ENCODE results near the gene NMUR2.

The NMUR2 gene, protein sequence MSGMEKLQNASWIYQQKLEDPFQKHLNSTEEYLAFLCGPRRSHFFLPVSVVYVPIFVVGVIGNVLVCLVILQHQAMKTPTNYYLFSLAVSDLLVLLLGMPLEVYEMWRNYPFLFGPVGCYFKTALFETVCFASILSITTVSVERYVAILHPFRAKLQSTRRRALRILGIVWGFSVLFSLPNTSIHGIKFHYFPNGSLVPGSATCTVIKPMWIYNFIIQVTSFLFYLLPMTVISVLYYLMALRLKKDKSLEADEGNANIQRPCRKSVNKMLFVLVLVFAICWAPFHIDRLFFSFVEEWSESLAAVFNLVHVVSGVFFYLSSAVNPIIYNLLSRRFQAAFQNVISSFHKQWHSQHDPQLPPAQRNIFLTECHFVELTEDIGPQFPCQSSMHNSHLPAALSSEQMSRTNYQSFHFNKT

DNA sequence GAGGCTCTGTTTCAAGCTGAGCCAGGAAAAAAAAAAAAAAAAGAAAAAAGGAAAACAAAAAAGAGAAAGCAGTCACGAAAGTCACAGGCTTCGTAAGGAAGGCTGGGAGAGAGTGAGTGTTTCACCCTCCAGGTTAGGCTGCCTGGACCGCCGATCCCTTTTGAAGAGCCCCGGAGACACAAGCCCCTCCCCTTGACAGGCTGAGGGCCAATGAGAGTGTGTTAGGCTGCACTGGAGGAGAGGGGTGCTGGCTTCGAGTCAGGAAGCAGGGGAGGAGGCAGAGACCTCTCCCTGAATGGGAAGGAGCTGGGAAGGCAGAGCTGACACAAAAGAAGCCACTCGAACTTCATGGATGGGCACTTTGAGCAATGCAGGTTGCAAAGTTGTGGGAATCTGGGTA, at the start of gene NMUR2:
TSS of gene NMUR2 (minus strand) at position 135 of the 400 bp plus-strand sequence. CDS start 166 bp downstream, outside the sequence.
- DNase-seq: no peak

DNA sequence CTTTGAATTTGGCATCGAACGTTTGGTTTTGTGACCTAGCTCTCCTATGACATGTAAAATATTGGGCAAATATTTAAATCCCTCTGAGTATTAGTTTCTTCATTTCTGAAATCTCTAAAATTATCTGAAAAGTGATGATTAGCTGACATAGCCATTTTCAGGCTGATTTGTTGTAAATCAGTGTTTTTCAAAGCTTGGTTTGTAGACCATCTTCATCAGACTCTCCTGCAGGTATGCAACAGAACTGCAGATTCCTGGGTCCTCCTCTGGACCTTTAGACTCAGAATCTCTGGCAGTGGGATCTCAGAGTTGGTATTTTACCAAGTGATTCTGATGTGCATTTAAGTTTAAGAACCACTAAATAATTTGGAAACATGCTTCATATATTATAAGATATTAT, 38.9 kb upstream of the NMUR2 start:
- no peak for DNase-seq

DNA sequence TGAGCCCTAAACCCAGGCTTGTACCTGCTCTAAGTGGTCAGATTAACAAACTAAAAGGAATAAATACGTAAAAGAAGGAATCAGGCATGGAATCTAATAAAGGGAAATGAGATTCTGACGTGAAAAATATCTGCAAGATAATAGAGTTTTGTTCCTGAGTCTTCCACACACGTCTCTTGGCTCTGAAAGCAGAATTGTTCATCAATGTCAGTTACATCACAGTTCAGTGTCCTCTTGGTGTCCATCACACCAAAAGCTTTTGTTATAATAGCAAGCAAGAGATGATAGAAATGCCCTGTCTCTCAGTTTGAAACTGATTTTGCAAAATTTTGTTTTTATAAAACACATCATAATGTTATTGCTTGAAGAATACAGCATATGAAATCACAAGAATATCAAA, 34.7 kb upstream of the NMUR2 start:
- DNase-seq: no peak

DNA sequence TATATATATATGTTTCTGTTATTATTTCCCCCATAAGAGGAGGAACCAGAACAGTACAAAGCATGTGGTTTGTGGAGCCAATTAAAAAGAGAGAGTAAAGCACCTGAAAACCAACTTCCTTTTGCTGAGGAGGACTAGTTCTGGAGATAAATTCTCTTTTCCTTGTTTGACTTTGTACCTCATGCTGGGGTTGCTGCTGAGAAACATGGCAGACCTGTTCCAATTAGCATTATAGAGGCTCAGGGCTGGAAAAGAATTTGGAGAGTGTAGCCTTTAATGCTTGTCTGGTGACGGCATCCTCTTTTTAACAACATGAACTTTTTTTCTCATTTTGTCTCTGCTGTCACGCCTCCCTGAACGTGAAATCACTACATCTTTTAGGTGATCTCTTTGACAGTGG, 32.8 kb upstream of the NMUR2 start:
- no peak for DNase-seq

DNA sequence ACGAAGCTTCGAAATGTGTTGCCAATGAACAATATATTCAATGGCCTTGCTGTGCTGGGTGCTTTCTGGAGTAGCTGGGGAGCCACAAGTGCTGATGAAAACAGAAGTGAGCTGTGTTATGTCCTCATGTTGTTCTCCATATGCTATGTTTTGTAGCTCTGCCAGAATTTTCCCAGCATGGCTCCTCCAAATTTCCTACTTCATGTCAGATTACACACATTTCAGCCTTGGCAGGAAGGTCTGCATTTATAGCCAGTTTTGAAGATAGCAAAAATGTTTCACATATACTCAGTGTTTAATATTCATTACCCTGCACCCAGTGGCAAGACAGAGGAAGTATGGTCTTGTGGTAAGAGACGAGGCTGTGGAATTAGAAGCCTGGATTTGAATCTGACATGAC, 22.6 kb upstream of the NMUR2 start:
- DNase-seq: no peak

DNA sequence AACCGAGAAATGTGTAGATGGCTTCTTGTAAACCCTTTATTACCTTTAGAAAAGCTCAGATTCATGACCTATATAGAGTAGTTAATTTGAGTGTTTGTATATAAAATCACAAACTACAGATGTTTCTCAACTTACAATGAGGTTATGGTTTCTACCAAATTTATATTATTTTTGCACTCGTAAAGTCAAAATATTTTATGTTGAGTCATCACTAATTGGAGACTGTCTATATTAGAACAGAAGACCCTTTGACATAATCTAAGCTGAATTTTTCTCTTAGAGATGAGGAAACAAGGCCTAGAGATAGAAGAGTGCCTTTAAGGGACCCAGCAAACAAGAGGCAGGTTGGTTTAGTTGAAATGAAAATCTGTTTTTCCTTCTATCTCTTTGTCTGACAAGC, 20.0 kb upstream of the NMUR2 start:
- DNase-seq: no peak

DNA sequence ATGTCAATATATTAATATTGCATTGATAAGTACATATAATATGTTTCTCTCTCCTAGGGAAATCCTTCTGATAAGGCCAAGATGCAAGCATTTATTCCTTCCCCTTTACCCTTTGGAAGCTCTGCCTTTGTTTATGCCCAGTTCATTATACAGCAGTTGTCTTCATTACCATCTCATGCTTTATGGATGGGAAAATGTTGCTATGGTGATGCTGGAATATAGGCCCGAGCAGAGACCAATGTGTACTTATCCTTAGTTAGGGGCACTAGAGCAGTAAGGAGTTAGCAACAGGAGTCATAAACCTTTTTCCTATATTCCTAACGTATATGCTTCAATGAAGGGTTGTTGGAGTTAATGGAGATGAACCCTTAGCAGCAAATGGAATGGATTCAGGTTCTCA, 19.4 kb upstream of the NMUR2 start:
- no peak for DNase-seq

DNA sequence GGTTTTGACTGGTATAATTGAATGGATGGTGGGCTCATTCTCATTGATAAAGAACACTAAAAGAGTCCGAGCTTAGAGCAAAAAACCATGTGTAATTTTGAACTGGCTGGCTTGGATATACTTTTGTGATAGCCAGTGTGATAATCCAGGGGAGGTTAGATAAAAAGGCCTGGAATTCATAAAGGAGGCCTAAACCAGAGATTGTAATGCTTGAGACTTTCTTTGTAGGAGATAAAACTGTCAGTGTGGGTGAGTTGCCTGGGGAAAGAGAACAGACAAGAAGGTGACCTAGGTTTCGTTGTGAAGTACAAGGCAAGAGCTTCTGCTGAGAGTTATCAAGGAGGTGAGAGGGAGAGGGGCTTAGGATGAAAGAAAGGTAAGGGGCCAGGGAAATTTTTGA, 17.0 kb upstream of the NMUR2 start:
- no peak for DNase-seq

DNA sequence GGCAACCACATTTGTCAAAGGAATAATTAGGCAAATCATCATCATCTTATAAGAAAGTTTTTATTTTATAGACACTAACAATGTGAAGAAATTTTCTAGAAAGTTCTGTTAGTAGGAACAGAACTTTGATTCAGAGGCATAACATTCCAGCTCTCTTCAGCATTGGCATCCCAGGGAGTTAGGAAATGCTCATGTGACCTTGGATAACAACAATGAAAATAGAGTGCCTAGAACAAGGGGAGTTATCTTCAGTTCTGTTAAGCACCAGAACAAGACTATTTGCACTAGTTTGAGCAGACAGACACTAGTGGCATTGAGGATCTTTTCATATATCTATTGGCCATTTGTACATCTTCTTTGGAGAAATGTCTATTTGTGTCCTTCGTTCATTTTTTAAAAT, 7.0 kb upstream of the NMUR2 start:
- DNase-seq: no peak

DNA sequence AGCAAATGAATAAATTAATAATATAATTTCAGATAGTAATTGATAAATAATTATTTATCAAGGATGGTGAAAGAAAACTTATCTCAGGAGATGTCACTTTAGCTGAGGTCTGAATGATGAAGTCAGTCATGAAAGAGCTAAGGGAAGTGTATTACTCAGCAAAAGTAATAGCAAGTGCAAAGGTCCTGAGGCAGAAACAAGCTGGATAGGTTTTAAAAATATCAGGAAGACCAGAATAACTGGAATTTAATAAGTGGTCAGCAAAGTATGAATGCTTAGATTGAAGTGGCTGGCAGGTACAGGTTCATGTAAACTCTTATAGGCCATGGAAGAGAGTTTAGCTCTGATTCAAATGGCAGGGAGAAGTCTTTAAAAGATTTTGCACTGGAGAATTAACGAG, 1.0 kb upstream of the NMUR2 start:
- no peak for DNase-seq

DNA sequence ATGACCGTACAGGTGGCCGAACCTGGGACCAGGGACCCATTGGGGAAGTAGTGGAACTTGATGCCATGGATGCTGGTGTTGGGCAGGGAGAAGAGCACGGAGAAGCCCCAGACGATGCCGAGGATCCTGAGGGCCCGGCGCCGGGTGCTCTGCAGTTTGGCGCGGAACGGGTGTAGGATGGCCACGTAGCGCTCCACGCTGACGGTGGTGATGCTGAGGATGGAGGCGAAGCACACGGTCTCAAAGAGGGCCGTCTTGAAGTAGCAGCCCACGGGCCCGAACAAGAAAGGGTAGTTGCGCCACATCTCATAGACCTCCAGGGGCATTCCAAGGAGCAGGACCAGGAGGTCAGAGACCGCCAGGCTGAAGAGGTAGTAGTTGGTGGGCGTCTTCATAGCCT, 585 bp downstream of the NMUR2 start:
- no peak for DNase-seq

DNA sequence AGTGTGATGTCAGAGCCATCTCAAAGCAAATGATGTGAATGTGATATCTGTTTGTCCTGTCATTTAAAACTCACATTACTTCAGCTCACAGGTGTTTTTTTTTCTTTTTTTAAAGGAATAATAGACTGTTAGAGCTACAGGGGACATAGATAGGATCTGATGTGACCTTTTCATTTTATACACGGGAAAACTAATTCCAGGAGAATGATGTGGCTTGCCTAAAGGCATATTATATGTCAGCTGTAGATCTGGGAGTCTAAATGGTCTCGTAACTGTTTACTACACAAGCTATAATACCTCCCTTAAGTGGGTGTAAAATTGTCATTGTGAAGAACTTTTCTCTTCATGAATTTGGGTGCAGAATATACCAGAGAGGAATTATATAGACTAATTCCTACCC, 2.0 kb downstream of the NMUR2 start:
- DNase-seq: no peak

DNA sequence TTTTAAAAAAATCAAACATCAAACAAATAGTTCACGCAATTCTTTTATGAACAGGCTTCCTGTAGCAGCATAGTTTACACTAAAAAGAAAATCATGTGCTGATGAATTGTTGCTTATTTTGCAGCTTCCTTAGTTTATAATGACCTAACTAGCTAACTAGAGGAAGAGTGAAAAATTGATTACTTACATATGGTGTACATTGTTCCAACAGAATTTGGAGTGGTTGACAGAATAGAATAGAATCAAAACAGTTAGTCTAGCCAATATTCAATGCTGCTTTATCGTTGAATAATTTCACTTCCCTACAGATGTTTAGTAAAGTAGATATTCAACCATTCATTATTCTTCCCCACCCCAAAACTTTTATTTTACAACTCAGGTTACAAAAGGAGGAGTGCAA, 4.2 kb downstream of the NMUR2 start:
- DNase-seq: no peak

DNA sequence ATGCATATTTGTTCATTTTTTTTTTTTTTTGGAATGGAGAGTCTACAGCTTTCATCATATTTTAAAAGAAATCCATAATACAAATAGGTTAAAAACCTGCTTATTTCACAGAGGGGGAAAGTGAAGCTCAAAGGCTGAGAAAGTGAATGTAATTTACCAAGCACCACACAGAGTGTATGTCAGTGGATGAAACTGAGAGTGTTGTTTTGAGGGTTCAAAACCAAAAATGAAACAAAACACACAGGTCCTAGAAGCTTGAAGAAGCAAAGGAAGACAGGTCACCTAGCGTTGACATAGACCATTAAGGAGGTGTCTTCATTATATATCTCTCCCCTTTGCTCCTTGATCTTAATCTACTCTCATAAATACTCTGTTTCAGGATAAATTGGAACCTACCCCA, 7.5 kb downstream of the NMUR2 start:
- no peak for DNase-seq

DNA sequence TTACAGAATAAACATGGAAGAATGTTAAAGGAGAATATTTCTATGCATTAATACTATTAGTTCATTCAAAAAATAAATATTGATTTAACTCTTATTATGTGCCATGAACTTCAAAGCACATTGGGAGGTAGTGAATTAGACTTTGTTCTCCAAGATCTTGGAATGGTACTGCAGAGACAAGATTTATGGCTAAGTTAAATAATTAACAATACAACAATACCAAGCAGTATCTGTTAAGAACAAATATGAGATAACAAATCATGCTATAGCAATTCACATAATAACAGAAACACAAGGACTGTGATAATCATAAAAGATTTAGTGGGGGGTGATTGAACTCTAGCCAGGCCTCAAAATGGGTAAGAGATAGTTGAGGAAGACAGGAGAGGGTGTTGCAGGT, 11.6 kb downstream of the NMUR2 start:
- no peak for DNase-seq

DNA sequence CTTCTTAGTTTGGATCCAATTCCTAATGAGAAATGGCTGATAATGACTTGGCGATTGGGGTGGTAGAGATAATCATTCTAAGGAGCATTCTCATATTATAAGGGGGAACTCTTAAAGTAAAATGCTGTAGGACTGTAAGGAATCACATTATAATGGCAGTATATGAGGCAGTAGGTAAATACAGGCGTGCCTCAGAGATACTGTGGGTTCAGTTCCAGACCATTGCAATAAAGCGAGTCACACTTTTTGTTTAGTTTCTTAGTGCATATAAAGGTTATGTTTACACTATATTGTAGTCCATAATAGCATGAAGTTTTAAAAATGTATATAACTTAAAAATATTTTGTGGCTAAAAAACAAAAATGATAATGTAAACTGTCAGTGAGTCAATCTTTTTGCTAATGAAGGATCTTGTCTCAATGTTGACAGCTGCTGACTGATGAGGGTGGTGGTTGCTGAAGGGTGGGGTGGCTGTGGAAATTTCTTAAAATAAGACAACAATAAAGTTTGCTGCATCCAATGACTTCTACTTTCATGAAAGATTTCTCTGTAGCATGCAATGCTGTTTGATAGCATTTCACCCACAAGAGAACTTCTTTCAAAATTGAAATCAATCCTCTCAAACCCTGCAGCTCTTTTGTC, 15.8 kb downstream of the NMUR2 start:
- DNase-seq: no peak

DNA sequence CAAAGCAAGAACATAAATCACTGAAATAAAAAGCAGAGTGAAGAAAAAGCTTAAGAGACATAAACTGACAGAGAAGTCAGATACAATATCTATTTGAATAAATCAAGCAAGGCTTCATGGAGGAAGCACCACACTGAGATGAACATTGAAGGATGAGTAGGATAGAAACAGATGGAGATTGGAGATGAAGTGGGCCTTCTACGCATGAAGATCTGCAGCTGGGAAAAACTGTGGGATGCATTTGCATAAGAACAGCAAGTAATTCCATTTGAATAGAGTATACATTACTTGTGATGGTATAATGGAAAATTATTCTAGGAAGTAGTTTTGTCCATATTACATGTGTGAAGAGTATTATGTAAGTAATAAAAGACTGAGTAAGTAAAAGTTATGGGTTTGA, 16.5 kb downstream of the NMUR2 start:
- DNase-seq: no peak

DNA sequence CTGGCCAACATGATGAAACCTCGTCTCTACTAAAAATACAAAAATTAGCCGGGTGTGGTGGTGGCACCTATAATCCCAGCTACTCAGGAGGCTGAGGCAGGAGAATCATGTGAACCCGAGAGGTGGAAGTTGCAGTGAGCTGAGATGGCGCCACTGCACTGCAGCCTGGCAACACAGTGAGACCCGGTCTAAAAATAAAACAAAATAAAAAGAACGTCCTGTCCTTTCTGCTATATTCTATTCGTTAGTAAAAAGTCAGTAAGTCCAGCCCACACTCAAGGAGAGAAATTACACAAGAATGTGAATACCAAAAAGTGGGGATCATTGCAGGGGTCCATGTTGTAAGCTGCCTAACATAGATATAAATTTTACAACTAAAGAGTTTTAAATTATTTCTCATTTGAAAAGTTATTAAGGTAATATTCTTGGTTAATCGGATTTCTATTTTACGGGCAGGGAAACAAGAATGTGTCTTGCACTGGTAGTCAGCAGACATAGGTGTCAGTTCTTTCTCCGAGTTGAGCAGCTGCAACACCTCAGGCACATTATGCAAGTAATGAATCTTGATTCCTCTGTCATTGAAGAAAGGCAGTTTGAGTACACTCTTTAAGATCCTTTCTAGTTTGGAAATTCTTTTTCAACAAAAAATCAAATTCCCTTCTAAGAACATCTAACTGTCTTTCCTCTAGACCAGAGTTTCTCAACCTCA, 24.5 kb downstream of the NMUR2 start:
- DNase-seq: no peak

DNA sequence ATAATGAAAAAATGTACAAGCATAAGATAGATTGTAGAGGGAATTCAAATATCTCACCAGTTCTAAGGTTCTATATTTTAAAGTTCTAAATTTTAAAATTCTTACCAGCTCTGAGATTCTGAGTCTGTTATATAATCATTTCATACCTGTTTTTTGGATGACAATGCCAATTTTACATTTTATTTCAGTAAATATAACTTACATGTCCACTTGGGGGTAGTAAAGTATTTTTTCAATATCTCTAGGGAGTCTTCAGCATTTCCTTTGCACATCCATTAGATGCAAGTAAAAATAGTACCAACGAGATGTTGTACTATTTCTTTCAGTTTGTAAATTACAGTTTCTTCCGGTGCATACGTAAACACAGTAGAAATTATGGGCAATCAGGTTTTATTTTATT, 25.7 kb downstream of the NMUR2 start:
- no peak for DNase-seq

DNA sequence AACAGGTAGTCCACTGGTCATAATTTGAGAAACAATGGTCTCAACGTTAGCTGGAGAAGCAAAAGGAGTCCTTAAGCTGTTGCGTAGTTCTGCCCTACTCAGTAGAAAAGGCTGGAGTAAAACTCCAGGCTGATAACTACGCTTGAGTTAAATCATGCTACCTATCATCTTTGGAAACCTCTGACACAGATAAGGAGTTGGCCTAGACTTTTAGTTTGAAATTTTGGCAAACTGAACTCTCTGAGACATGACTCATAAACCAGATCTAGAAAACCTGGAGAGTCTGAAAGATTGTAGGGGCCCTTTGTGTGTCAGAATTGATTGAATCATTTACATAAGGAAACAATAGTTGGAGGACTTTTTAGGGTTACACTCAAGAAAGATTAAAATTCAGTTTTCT, 26.3 kb downstream of the NMUR2 start:
- DNase-seq: no peak

DNA sequence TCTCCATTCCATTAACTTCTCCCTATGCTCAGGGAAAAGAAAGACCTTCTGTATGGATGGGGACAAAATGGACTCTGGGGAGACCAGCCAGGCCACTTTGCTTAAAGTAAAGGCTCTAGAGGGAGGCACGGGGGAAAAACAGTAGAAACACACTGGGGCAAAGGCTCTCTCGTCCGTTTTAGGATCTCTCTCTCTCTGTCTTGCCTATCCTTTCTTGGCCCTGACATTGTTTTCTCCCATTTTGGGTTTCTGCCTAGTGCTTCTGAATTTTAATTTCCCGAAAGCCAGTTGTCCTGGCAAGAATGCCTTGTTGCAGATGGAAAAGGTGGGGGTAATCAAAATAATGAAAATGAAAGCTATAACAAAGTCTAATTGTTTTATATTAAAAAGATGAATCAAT, 28.2 kb downstream of the NMUR2 start:
- DNase-seq: no peak

DNA sequence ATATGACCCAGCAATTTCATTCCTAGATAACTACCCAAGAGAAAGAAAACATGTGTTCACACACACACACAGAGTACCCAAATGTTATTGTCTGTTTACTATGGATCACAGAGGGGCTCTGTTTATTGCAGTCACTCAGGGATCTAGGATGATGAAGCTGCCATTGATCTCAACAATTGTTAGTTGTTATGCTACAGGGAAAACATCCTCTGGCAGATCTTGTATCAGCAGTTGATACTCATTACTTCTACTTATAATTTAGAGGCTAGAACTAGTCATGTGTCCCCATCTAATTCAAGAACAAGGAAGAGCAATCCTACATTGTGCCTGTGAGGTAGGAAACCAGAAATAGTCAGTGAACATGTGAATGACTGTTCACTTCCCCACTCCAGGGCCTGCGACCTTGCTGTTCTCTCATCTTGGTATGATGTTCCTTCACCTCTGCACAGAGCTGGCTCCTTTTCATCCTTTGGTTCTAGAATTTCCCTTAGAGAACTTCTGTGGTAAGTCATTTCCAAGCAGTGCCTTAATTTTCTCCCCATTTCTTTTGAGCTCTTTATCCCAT, 30.3 kb downstream of the NMUR2 start:
- DNase-seq: no peak

DNA sequence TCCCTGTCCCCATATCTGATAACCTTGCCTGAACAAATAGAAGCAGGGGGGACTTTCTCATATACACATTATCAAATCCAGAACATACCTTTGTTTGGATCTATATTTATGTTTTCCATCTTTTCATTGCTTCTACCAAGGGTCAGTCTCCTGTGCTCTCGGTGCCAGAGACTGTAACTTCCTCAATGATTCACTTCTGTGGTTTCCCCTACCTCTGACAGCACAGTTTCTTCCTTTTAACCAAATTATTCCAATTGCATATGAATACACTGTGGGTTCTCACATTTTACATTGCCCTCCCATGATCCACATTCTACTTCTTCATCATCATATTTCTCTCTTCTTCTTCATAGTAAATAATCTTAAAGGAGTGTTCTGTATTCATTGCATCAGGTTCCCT, 32.2 kb downstream of the NMUR2 start:
- DNase-seq: no peak

DNA sequence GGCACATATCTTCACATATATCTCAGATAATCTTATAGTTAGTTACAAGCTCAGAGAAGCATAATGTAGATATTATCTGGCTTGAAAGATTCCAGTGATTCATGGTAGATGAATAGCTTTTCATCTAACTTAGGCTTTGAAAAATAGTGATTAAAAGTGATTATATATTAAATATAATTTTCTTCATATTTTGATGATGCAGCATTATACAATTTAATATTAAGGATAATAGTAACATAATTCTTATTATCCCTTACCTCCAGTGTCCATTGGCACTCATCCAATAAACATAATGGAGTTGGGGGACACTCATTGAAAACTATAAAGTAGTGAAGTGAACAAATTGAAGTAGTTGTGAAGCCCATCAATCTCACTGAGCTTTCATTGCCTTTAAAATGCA, 35.8 kb downstream of the NMUR2 start:
- no peak for DNase-seq

Measured in CD4-positive, alpha-beta T cell treated with Interleukin-21 for 1 hour (primary cell).